Caco-2 (cell line): ENCODE measurements around the gene RNF167. TPM values are rescaled to one million over a fixed set of nuclear protein-coding genes. Genes with fewer than 3 reads are reported as not detected.

Experiments used
- BruUV-seq: library from RNA; stranded (reverse); fragments of 400-500 nt; replicated peaks from 2 replicates; lab custom pipeline; 2021; lab: Mats Ljungman, UMichigan
- CTCF ChIA-PET: fragments of 300-600 bp; sonication (Branson Sonifier 250); formaldehyde crosslinking; loops from one replicate; lab custom pipeline; 2022; ENCODE audit warnings: antibody characterized with exemption; lab: Charles Lee
- POLR2A ChIA-PET: fragments of 300-600 bp; sonication (Branson Sonifier 250); formaldehyde crosslinking; loops from one replicate; lab custom pipeline; 2022; ENCODE audit warnings: antibody characterized with exemption; lab: Charles Lee
- DNase-seq, 2 experiments: peaks; one replicate each; pipeline versions ENCODE4 v3.0.0 to v3.0.0-alpha.2; 2020 to 2022
- H3K27me3 ChIP-seq: replicated peaks from 2 replicates; pipeline ENCODE4 v1.6.0; 2011; ENCODE audit warnings: low read length; ENCODE audit not compliant: control insufficient read depth, insufficient read depth
- H3K36me3 ChIP-seq: 2 replicates; pipeline ENCODE4 v1.5.1; 2011; ENCODE audit warnings: low read length; ENCODE audit not compliant: control insufficient read depth, insufficient read depth
- H3K4me1 ChIP-seq: fragments of 250-450 bp; sonication (Bioruptor Pico); 2 replicates; pipeline ENCODE4 v1.5.1; 2020; ENCODE audit warnings: mild to moderate bottlenecking
- H3K4me3 ChIP-seq: 2 replicates; pipeline ENCODE4 v1.5.1; 2011; ENCODE audit warnings: low read depth, mild to moderate bottlenecking, control low read depth, low read length
- H3K9me3 ChIP-seq: fragments of 250-450 bp; sonication (Bioruptor Pico); 2 replicates; pipeline ENCODE4 v1.5.1; 2020; ENCODE audit warnings: mild to moderate bottlenecking, moderate library complexity
- H3K27ac Mint-ChIP-seq: one replicate; pipeline ENCODE4 v1.8.0; 2022; ENCODE audit warnings: mixed read lengths; ENCODE audit not compliant: unreplicated experiment
- H3K27me3 Mint-ChIP-seq: one replicate; pipeline ENCODE4 v1.8.0; 2022; ENCODE audit warnings: mixed read lengths; ENCODE audit not compliant: insufficient read depth, unreplicated experiment
- H3K36me3 Mint-ChIP-seq: one replicate; pipeline ENCODE4 v1.8.0; 2022; ENCODE audit warnings: mild to moderate bottlenecking, mixed read lengths; ENCODE audit not compliant: insufficient read depth, unreplicated experiment
- H3K4me1 Mint-ChIP-seq: one replicate; pipeline ENCODE4 v1.8.0; 2022; ENCODE audit warnings: low read depth, mixed read lengths; ENCODE audit not compliant: unreplicated experiment
- H3K4me3 Mint-ChIP-seq: one replicate; pipeline ENCODE4 v1.8.0; 2022; ENCODE audit warnings: mild to moderate bottlenecking, moderate library complexity, mixed read lengths; ENCODE audit not compliant: unreplicated experiment
- H3K9me3 Mint-ChIP-seq: one replicate; pipeline ENCODE4 v1.8.0; 2022; ENCODE audit warnings: mixed read lengths; ENCODE audit not compliant: unreplicated experiment
- CTCF ChIP-seq, 2 experiments: fragments of 200-600 bp in 1 of 2; IDR thresholded peaks; 1 replicate in 1 of 2; 2 replicates in 1 of 2; pipeline versions ENCODE4 v1.5.1 to v1.8.0; 2011 to 2022; ENCODE audit warnings: antibody characterized with exemption in 1 of 2, control low read depth in 1 of 2, inconsistent platforms in 1 of 2, low read depth in 1 of 2, low read length in 1 of 2, mild to moderate bottlenecking in 1 of 2, moderate library complexity in 1 of 2; ENCODE audit not compliant: insufficient read depth in 1 of 2, severe bottlenecking in 1 of 2, unreplicated experiment in 1 of 2
- intact Hi-C: fragments of 100-400 bp; cut with micrococcal nuclease; formaldehyde crosslinking; loops from one replicate; pipeline ENCODE4 v1.10.0; 2022; ENCODE audit not compliant: unreplicated experiment
- total RNA-seq: library from RNA; stranded (reverse); gene quantifications from 2 replicates; pipeline ENCODE4 v1.2.3, GENCODE V29; 2022

RNF167 gene
- total RNA-seq, 1 experiment from 2014 or later, result 60.9 TPM

GRCh38 chr17:4897198-4897687, 42.8 kb upstream of the RNF167 start:
- no peak for TF ChIP-seq CTCF (IDR thresholded peaks at IDR 0.05; ENCODE audit: insufficient read depth in 1 of 2, low read depth in 1 of 2, low read length in 1 of 2, severe bottlenecking in 1 of 2, unreplicated experiment in 1 of 2)
- Histone ChIP-seq H3K36me3 (no peaks in the 10 kb centered on the region), H3K4me3 (no peak overlapping the region), H3K27me3 (no peaks in the 10 kb centered on the region), H3K4me1 (no peaks in the 10 kb centered on the region), H3K9me3 (no peaks in the 10 kb centered on the region)
- Mint-ChIP-seq H3K9me3 (no peaks in the 10 kb centered on the region), H3K27me3 (no peaks in the 10 kb centered on the region), H3K27ac (no peak overlapping the region), H3K4me1 (no peaks in the 10 kb centered on the region), H3K36me3 (peaks cover 12% of the 10 kb centered on the region), H3K4me3 (no peak overlapping the region)
- no peak for DNase-seq
- CTCF ChIA-PET, result interaction anchor here (0.9 kb wide), 1 partner anchor 43 kb away, joined by 3 read pairs; the partner anchor contains the start of genes RNF167 and SLC25A11
- no TSS peak for BruUV-seq
- intact Hi-C loops, result no loop called here
- POLR2A ChIA-PET, result no interaction called here

- Mint-ChIP-seq H3K27me3 (no peaks in the 10 kb centered on the region), H3K9me3 (no peaks in the 10 kb centered on the region), H3K4me3 (no peak overlapping the region), H3K4me1 (peaks cover 2% of the 10 kb centered on the region), H3K27ac (no peak overlapping the region), H3K36me3 (peaks cover 12% of the 10 kb centered on the region)
- Histone ChIP-seq H3K36me3 (no peaks in the 10 kb centered on the region), H3K27me3 (no peaks in the 10 kb centered on the region), H3K9me3 (no peaks in the 10 kb centered on the region), H3K4me1 (no peaks in the 10 kb centered on the region), H3K4me3 (no peak overlapping the region)
- TF ChIP-seq CTCF (IDR thresholded peaks at IDR 0.05; ENCODE audit: insufficient read depth in 1 of 2, low read depth in 1 of 2, low read length in 1 of 2, severe bottlenecking in 1 of 2, unreplicated experiment in 1 of 2), result no peak
- ChIA-PET CTCF (no interaction called here), POLR2A (no interaction called here)
- DNase-seq, result no peak
- BruUV-seq, result no TSS peak
- intact Hi-C loops, result no loop called here
These were observed 42.3 kb upstream of the RNF167 start for GRCh38 chr17:4897785-4898184.

GRCh38 chr17:4898351-4898750, 41.7 kb upstream of the RNF167 start:
- Mint-ChIP-seq H3K4me1 (peaks cover 7% of the 10 kb centered on the region), H3K4me3 (no peak overlapping the region), H3K9me3 (no peaks in the 10 kb centered on the region), H3K27ac (no peak overlapping the region), H3K27me3 (no peaks in the 10 kb centered on the region), H3K36me3 (peaks cover 17% of the 10 kb centered on the region)
- no TSS peak for BruUV-seq
- intact Hi-C loops, result no loop called here
- H3K9me3 ChIP-seq, result no peaks in the 10 kb centered on the region
- POLR2A ChIA-PET, result no interaction called here
- DNase-seq, result no peak
- no peak overlapping the region for H3K4me3 ChIP-seq
- H3K4me1 ChIP-seq, result peaks cover 2% of the 10 kb centered on the region; the same call in 1 of the 2 replicates
- no peaks in the 10 kb centered on the region for H3K27me3 ChIP-seq
- CTCF ChIA-PET, result no interaction called here
- TF ChIP-seq CTCF (IDR thresholded peaks at IDR 0.05; ENCODE audit: insufficient read depth in 1 of 2, low read depth in 1 of 2, low read length in 1 of 2, severe bottlenecking in 1 of 2, unreplicated experiment in 1 of 2), result no peak
- no peaks in the 10 kb centered on the region for H3K36me3 ChIP-seq
